ENCODE measurements around the gene CALML5. TPM values are rescaled to one million over a fixed set of nuclear protein-coding genes. Genes with fewer than 3 reads are reported as not detected.

The CALML5 gene
- total RNA-seq, 1 experiment from 2014 or later, result not detected

GRCh38 chr10:5485290-5485689 lies 14.1 kb downstream of the CALML5 start:
- ChIA-PET RAD21 (ENCODE audit: low non-redundant PET in 1 of 2, low total read pairs in 2 of 2, uncharacterized antibody in 2 of 2, unreplicated experiment in 2 of 2) (no interaction called here), POLR2A (no interaction called here), CTCF (interaction anchor here (1.1 kb wide), 1 partner anchor 137 kb away, joined by 3 read pairs; no protein-coding TSS in a partner anchor)
- Histone ChIP-seq H3K79me2 (ENCODE audit: insufficient read depth, low read length) (no peaks in the 10 kb centered on the region), H3K9me2 (ENCODE audit: insufficient read depth) (no peaks in the 10 kb centered on the region), H3K9me3 (ENCODE audit: control insufficient read depth in 1 of 2, insufficient read depth in 1 of 2, low read depth in 1 of 2, low read length in 2 of 2) (no peaks in the 10 kb centered on the region), H3K4me2 (ENCODE audit: low read length) (no peak overlapping the region), H3K27me3 (ENCODE audit: insufficient read depth, low read length) (no peaks in the 10 kb centered on the region), H4K20me1 (ENCODE audit: insufficient read depth) (no peaks in the 10 kb centered on the region), H3K4me1 (ENCODE audit: control insufficient read depth in 1 of 2, insufficient read depth in 2 of 2, low read length in 2 of 2) (peaks cover 0 to 5% of the 10 kb centered on the region in 2 experiments; a peak in 1 of 4 replicates), H3K36me3 (ENCODE audit: control insufficient read depth in 1 of 2, insufficient read depth in 2 of 2, low read length in 2 of 2) (no peaks in the 10 kb centered on the region), H3K9ac (ENCODE audit: low read length) (no peak overlapping the region), H2AFZ (ENCODE audit: low read depth, low read length, poor library complexity, severe bottlenecking) (no peak overlapping the region), H3K4me3 (replicated peaks in 1 of 2; ENCODE audit: low read depth in 1 of 2, low read length in 2 of 2) (no peak overlapping the region), H3K27ac (ENCODE audit: low read depth, low read length) (no peak overlapping the region)
- ATAC-seq, result no peak
- DNase-seq (ENCODE audit: low read depth, low spot score), result no peak
- intact Hi-C loops (cut with micrococcal nuclease), result no loop called here
- TF ChIP-seq SP1 (IDR thresholded peaks at IDR 0.05; ENCODE audit: low read depth) (no peak), RAD21 (IDR thresholded peaks at IDR 0.05; ENCODE audit: low read depth) (no peak), ATF3 (IDR thresholded peaks at IDR 0.05) (no peak), EZH2phosphoT487 (IDR thresholded peaks at IDR 0.05; ENCODE audit: borderline replicate concordance) (no peak), TCF7L2 (IDR thresholded peaks at IDR 0.05; ENCODE audit: borderline replicate concordance, extremely low read depth, insufficient read depth, insufficient read length) (no peak), ELF1 (IDR thresholded peaks at IDR 0.05; ENCODE audit: borderline replicate concordance, low read depth) (no peak), ZFX (IDR thresholded peaks at IDR 0.05) (no peak), FOSL1 (IDR thresholded peaks at IDR 0.05; ENCODE audit: low read depth) (no peak), CEBPB (IDR thresholded peaks at IDR 0.05; ENCODE audit: low read depth) (no peak), POLR2A (IDR thresholded peaks at IDR 0.05; ENCODE audit: borderline replicate concordance, extremely low read depth, insufficient read depth, insufficient read length) (no peak), POLR2AphosphoS5 (IDR thresholded peaks at IDR 0.05; ENCODE audit: low read depth, low read length) (no peak), EGR1 (IDR thresholded peaks at IDR 0.05; ENCODE audit: low read depth) (no peak)
- TF ChIP-seq, protein P1, sequence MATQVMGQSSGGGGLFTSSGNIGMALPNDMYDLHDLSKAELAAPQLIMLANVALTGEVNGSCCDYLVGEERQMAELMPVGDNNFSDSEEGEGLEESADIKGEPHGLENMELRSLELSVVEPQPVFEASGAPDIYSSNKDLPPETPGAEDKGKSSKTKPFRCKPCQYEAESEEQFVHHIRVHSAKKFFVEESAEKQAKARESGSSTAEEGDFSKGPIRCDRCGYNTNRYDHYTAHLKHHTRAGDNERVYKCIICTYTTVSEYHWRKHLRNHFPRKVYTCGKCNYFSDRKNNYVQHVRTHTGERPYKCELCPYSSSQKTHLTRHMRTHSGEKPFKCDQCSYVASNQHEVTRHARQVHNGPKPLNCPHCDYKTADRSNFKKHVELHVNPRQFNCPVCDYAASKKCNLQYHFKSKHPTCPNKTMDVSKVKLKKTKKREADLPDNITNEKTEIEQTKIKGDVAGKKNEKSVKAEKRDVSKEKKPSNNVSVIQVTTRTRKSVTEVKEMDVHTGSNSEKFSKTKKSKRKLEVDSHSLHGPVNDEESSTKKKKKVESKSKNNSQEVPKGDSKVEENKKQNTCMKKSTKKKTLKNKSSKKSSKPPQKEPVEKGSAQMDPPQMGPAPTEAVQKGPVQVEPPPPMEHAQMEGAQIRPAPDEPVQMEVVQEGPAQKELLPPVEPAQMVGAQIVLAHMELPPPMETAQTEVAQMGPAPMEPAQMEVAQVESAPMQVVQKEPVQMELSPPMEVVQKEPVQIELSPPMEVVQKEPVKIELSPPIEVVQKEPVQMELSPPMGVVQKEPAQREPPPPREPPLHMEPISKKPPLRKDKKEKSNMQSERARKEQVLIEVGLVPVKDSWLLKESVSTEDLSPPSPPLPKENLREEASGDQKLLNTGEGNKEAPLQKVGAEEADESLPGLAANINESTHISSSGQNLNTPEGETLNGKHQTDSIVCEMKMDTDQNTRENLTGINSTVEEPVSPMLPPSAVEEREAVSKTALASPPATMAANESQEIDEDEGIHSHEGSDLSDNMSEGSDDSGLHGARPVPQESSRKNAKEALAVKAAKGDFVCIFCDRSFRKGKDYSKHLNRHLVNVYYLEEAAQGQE (IDR thresholded peaks at IDR 0.05; ENCODE audit: low read depth), result no peak
- TF ChIP-seq, protein P2, sequence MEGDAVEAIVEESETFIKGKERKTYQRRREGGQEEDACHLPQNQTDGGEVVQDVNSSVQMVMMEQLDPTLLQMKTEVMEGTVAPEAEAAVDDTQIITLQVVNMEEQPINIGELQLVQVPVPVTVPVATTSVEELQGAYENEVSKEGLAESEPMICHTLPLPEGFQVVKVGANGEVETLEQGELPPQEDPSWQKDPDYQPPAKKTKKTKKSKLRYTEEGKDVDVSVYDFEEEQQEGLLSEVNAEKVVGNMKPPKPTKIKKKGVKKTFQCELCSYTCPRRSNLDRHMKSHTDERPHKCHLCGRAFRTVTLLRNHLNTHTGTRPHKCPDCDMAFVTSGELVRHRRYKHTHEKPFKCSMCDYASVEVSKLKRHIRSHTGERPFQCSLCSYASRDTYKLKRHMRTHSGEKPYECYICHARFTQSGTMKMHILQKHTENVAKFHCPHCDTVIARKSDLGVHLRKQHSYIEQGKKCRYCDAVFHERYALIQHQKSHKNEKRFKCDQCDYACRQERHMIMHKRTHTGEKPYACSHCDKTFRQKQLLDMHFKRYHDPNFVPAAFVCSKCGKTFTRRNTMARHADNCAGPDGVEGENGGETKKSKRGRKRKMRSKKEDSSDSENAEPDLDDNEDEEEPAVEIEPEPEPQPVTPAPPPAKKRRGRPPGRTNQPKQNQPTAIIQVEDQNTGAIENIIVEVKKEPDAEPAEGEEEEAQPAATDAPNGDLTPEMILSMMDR (IDR thresholded peaks at IDR 0.05 in 2 of 3, conservative IDR thresholded peaks at IDR 0.05 in 1 of 3; ENCODE audit: borderline replicate concordance in 1 of 3, insufficient read depth in 1 of 3, low read depth in 2 of 3, low read length in 2 of 3), result no peak
- TF ChIP-seq, protein P3, sequence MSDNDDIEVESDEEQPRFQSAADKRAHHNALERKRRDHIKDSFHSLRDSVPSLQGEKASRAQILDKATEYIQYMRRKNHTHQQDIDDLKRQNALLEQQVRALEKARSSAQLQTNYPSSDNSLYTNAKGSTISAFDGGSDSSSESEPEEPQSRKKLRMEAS (IDR thresholded peaks at IDR 0.05), result no peak
- BruUV-seq (replicated peaks), result no TSS peak

Data from HCT116 (cell line).